Measurements from ENCODE around the gene CORO1C.
A peak's percentile ranks its signal among the peaks of the same experiment; 100 is the strongest.
"Not testable (repeated sequence)": the region's sequence is repeated elsewhere in the genome, so short reads cannot be mapped to it uniquely, and the experiment has no call there.

The CORO1C gene

GRCh38 chr12:108620236-108620879 lies 111.0 kb downstream of the CORO1C start:
- DNase-seq: no peak

DNA sequence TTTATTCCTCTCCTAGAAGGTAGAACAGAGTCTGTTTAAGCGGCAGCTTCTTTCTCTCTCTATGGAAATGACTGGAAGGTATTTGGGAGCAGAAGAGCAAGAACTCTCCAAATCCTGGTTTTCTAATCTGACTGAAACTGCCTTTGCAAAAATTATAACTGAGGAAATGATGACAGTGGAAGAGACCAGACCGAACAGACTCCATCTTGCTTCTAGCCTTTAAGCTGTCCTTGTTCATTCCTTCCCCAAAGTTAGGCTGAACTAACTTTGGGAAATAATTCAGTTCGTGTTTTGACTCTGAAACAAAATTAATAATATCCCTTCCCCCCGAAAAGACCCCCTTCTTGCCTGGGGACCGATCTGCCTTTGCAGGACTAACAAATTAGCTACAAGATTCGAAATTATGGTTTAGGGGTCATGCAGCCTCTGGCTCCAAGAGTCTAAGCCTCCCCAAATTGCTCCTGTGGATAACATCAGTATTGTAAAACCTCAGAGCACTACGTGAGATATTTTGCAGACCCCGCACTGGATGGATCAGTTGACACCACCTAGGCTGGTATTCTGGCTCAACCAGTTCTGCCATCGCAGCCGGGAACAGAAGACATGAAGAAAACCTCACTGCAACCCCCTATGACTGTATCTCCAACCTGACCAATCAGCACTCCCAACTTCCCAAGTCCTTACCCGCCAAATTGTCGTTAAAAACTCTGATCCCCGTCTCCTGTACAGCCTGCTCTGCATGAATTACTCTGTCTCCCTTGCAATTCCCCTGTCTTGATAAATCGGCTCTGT lies 111.8 kb downstream of the CORO1C start:
- no peak for DNase-seq

- DNase-seq: not testable (repeated sequence)
These were observed 112.4 kb downstream of the CORO1C start for GRCh38 chr12:108618953-108619274.

DNA sequence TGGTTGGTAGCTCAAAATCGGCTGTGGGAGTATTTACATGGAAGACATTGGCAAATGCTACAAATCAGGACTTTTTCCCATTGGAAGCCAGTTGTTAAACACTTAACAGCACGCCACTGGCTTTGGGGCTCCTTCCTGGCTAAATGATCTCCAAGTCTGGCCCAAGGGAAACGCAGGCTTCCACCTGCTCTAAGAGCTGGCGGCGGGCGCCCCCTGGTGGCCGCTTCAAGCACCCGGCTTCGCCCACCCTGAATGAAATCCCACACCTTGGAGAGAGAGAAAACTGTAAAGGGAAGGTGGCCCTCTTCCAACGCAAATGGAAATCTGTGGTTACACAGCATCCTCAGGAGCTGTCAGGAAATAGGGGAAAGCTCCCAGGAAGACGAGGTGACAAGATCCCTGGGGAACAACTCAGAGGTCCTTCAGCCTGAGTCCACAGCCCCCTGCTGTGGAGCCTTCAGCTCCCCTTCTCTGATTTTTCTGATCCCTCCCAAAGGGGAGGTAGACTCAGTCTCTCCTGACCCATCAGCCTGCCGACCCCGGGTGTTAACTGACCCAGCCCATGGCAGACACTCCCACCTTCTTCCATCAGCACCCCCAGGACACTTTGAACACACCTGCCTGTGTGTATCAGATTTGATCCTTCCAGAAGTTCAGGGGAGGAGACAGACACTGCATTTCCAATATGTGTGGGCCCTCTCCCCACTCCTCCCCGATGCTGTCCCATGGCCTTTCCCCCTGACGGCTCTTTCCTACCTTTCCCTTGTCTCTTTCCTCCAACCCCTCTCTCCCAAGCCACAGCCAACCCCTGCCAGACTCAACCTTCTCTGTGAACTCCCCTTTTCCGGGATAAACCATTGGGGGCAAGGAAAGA lies 113.0 kb downstream of the CORO1C start:
- peak in 55 of 58 donors; percentile 12 to 89 (median 59) for DNase-seq

GRCh38 chr12:108616941-108617858 lies 114.1 kb downstream of the CORO1C start:
- peak in 12 of 58 donors; percentile 6 to 30 (median 20) for DNase-seq

DNA sequence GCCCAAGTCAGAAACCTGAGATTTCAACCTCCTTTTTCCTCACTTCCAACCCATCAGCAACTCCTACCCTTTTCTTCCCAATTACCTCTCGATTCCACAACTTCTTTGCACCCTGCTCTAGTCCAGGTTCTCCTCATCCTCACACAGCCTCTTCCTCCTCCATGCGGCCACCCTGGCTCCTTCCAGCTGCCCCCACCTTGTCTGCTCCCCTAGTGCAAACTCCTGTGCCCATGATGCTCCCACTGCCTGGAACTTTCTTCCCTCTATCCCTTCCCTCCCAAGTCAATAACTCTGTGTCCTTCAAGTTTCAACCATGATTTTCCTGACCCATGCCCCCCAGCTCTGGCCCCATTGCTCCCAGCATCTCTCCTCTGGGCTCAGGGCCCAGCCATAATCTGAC lies 115.0 kb downstream of the CORO1C start:
- no peak for DNase-seq

- DNase-seq: no peak
These were observed 115.4 kb downstream of the CORO1C start for GRCh38 chr12:108615918-108616317.

DNA sequence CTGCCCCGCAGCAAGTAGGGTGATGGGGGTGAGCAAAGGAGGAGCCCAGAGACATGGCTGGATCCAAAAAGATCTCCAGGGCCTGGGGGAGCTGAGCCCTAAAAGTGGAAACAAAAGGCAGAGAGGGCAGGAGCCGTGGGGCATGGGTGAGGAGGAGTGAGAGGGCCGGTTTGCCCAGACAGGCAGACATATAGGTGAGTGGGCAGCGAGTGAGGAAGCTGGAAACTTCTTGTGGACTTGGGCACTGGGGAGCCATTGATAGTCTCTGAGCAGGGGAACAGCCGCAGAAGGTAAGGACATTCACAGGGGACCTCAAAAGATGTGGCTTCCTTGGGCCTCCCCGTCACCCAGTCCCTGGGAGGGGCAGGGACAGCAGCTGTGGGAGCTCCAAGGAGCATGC lies 116.7 kb downstream of the CORO1C start:
- DNase-seq: no peak

DNA sequence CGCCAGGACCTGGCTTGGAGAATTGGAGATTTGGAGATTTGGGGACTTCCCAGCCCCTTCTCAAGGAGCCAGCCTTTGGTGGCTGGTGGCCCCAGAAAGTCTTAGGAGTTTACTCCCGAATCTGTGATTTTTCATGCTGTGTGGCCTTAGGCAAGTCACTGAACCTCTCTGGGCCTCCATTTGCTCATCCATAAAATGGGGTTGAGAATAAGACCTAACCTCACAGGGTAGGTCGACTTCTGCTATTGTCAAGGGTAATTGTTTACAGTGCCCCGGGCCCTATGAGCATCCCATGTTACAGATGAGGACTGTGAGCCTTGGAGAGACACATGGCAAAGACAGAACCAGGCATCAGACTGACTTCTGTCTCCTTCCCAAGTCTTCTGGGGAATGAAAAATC lies 117.3 kb downstream of the CORO1C start:
- DNase-seq: no peak

- peak in 1 of 58 donors; percentile 10 for DNase-seq
These were observed 117.8 kb downstream of the CORO1C start for GRCh38 chr12:108613548-108613947.

DNA sequence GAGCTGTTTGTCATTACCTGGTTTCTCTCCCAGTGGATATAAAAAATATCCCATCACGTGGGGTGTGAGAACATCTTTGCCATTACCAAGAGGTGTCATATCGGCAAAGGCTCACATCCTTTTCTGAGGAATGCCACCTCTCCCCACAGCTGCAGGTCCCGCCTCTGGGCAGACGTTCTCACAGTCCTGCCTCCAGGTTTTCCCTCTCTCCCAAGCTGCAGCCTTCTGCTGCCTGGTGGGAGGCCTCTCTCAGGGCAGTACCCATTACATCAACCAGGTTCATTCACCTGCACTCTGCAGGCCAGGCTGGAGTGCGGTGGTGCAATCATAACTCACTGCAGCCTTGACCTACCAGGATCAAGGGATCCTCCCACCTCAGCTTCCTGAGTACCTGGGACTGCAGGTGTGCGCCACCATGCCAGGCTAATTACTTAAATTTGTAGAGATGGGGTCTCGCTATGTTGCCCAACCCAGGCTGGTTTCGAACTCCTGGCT lies 118.5 kb downstream of the CORO1C start:
- no peak for DNase-seq

- no peak for DNase-seq
These were observed 119.4 kb downstream of the CORO1C start for GRCh38 chr12:108611884-108612415.

GRCh38 chr12:108610856-108611605 lies 120.3 kb downstream of the CORO1C start:
- DNase-seq: no peak

DNA sequence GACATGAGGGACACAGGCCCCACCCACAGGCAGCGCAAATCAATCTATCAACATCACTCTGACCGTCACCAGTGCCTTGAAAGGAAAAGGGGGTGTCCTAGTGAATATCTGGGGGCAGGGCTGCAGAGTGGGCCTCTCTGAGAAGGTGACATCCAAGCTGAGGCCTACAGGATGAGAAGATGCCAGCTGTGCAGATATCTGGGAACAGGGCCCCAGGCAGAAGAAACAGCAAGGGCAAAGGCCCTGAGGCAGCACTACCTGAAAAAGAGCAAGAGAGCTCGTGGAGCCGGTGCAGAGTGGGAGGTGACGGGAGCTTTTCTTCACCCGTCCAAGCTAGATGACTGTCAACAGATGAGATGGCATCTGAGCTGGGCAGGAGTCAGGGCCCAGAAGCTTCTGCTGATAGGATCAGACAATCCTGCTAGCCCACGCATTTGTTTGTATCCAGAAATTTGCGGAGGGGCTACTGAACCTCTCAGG lies 120.9 kb downstream of the CORO1C start:
- no peak for DNase-seq

DNA sequence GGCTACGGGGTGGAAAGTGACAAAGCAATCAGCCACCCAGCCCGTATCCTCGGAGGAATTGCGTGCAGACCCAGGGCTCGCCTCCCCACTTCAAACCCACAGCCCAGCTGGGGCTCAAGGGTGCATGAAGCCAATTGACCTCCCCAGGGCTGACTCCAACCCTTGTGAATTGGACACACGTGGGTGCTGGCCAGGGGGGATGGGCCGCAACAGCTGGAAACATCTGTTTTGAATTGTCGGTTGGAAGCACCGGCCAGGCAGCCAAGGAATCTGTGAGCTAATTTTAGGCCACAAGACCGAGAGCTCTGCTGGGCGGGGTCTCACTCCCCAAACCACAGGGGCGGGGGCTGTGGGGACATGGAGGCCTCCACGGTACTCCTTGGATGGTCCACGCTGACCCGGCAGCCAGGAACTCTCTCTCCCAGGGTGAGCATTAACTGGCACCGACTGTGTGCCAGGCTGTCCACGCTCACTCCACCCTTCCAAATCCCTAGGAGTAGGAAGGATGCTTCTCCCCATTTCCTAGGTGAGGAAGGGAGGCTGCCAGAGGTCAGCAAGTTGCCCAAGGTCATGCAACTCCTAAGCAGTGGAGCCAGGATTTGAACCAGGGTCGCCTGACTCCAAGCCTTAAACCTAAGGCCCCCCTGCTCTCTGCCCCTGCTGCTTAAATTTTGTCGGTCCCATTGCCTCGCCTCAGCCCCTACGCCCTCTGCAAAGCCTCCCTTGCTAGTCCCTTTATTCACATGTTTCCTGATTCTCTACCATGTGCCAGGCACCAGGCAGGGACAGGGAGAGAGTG lies 121.6 kb downstream of the CORO1C start:
- no peak for DNase-seq

GRCh38 chr12:108608616-108609015 lies 122.7 kb downstream of the CORO1C start:
- DNase-seq: no peak

- no peak for DNase-seq
These were observed 123.2 kb downstream of the CORO1C start for GRCh38 chr12:108607981-108608600.

- no peak for DNase-seq
These were observed 124.8 kb downstream of the CORO1C start for GRCh38 chr12:108606492-108606891.
